HepG2 (cell line): Measurements from ENCODE around the gene KCNJ14. TPM values are rescaled to one million over a fixed set of nuclear protein-coding genes. Genes with fewer than 3 reads are reported as not detected.
A peak's percentile ranks its signal among the peaks of the same experiment; 100 is the strongest.

ENCODE experiments used
- CEBPG ChIP-seq: IDR thresholded peaks from 2 replicates; pipeline ENCODE4 v1.6.1; 2016
- CEBPZ ChIP-seq: IDR thresholded peaks from 2 replicates; pipeline ENCODE4 v1.6.1; 2012; ENCODE audit warnings: low read length, improper control_type of control experiment
- HNF1A ChIP-seq, 2 experiments: sonication (generic) in 1 of 2; formaldehyde crosslinking in 1 of 2; IDR thresholded peaks; 2 replicates each; pipeline versions ENCODE4 v1.4.0 to v1.6.1; 2016 to 2020; ENCODE audit warnings: borderline replicate concordance in 1 of 2, low read depth in 1 of 2, mild to moderate bottlenecking in 1 of 2, missing genetic modification reagents in 1 of 2
- IRF2 ChIP-seq: IDR thresholded peaks from 2 replicates; pipeline ENCODE4 v1.6.1; 2018; ENCODE audit warnings: missing genetic modification reagents, missing compliant biosample characterization
- MEF2D ChIP-seq: sonication (generic); formaldehyde crosslinking; IDR thresholded peaks from 2 replicates; pipeline ENCODE4 v1.5.1; 2020; ENCODE audit warnings: mild to moderate bottlenecking, missing genetic modification reagents
- NRL ChIP-seq: sonication (generic); formaldehyde crosslinking; IDR thresholded peaks from 2 replicates; pipeline ENCODE4 v1.5.0; 2020; ENCODE audit warnings: missing genetic modification reagents, mild to moderate bottlenecking, moderate library complexity, borderline replicate concordance
- RFXANK ChIP-seq: IDR thresholded peaks from 2 replicates; pipeline ENCODE4 v1.6.1; 2016
- USF2 ChIP-seq, 2 experiments: sonication (generic) in 1 of 2; formaldehyde crosslinking in 1 of 2; IDR thresholded peaks; 2 replicates each; pipeline versions ENCODE4 v1.5.1 to v1.6.1; 2011 to 2020; ENCODE audit warnings: borderline replicate concordance in 1 of 2, low read depth in 1 of 2, low read length in 1 of 2, mild to moderate bottlenecking in 1 of 2, missing genetic modification reagents in 1 of 2, moderate library complexity in 1 of 2
- ZBTB43 ChIP-seq: sonication (generic); formaldehyde crosslinking; conservative IDR thresholded peaks from 2 replicates; pipeline ENCODE4 v1.4.0; 2020; ENCODE audit warnings: missing genetic modification reagents
- ZNF432 ChIP-seq: sonication (generic); formaldehyde crosslinking; IDR thresholded peaks from 2 replicates; pipeline ENCODE4 v1.5.0; 2020; ENCODE audit warnings: missing genetic modification reagents, mild to moderate bottlenecking, borderline replicate concordance
- ZNF550 ChIP-seq: sonication (generic); formaldehyde crosslinking; IDR thresholded peaks from 2 replicates; pipeline ENCODE4 v1.4.0; 2020; ENCODE audit warnings: mild to moderate bottlenecking, missing genetic modification reagents, borderline replicate concordance
- polyA plus RNA-seq, 8 experiments: library from polyadenylated mRNA; depleted of rRNA in 3 of 8; stranded (reverse) in 7 of 8; unstranded in 1 of 8; fragments of >200 nt; fragmentation: Illumina TruSeq in 4 of 8; extraction: Trizol in 4 of 8; gene quantifications; 2 replicates each; pipeline versions ENCODE4 v1.2.1 to v1.2.3, GENCODE V29; 2011 to 2016; ENCODE audit warnings: low read depth in 4 of 8, missing spikeins in 1 of 8, mixed read lengths in 1 of 8; ENCODE audit not compliant: insufficient read depth in 1 of 8
- total RNA-seq, 5 experiments: library from RNA; depleted of rRNA; stranded (reverse); fragments of >200 nt; fragmentation: Illumina TruSeq; extraction: Trizol; gene quantifications; 2 replicates each; pipeline ENCODE4 v1.2.3, GENCODE V29; 2016; ENCODE audit warnings: low read depth in 1 of 5

KCNJ14 gene
- total and polyA plus RNA-seq, 2 of the 13 experiments (the other 11 are each of a cell fraction or from before 2014, with no cell fraction given) = 0.20 to 0.51 TPM

GRCh38 chr19:48501494-48502349 is 46.3 kb downstream of the KCNJ14 start (continued):
- TF ChIP-seq IRF2 (CRISPR knock-in tag) (no peak), MEF2D (CRISPR knock-in tag) (0 out of 2 replicates have a peak, but pooled peaks have one; percentile 61), CEBPG (CRISPR knock-in tag) (no peak; the same call in 1 of the 2 replicates), NRL (CRISPR knock-in tag) (no peak), ZNF432 (CRISPR knock-in tag) (no peak), RFXANK (no peak), ZBTB43 (CRISPR knock-in tag) (no peak), HNF1A (IDR thresholded peaks at IDR 0.05; ENCODE audit: low read depth) (no peak), HNF1A (CRISPR knock-in tag; IDR thresholded peaks at IDR 0.05; ENCODE audit: borderline replicate concordance) (no peak), ZNF550 (CRISPR knock-in tag) (no peak), CEBPZ (no peak), USF2 (IDR thresholded peaks at IDR 0.05; ENCODE audit: low read depth, low read length) (peak; percentile 87), USF2 (CRISPR knock-in tag; IDR thresholded peaks at IDR 0.05; ENCODE audit: borderline replicate concordance) (peak; percentile 78; the same call in 1 of the 2 replicates)
